Superior temporal gyrus (tissue), 1 donor: ENCODE measurements around the gene ISM2.
"Not testable (repeated sequence)": the region's sequence is repeated elsewhere in the genome, so short reads cannot be mapped to it uniquely, and the experiment has no call there.

ENCODE experiments used
- DNase-seq: peaks from one replicate; pipeline ENCODE4 v3.0.0-alpha.2; 2016; ENCODE audit errors: extremely low spot score

ISM2 gene

GRCh38 chr14:77498120-77498979 lies at the start of gene ISM2:
Gene ISM2 (minus strand): TSS chr14:77498816. CDS start chr14:77498793, 23 bp downstream.
- DNase-seq = no peak

- DNase-seq = no peak
Measured at GRCh38 chr14:77547512-77548180, 49.0 kb upstream of the ISM2 start.

- not testable (repeated sequence) for DNase-seq
Measured at GRCh38 chr14:77545171-77545570, 46.6 kb upstream of the ISM2 start.

- no peak for DNase-seq
Measured at GRCh38 chr14:77544571-77544970, 46.0 kb upstream of the ISM2 start.

- no peak for DNase-seq
Measured at GRCh38 chr14:77543637-77544334, 45.2 kb upstream of the ISM2 start.

GRCh38 chr14:77543240-77543551 lies 44.6 kb upstream of the ISM2 start:
- no peak for DNase-seq

GRCh38 chr14:77542421-77543239 lies 44.0 kb upstream of the ISM2 start:
- peak; percentile 48 for DNase-seq

- no peak for DNase-seq
Measured at GRCh38 chr14:77541905-77542304, 43.3 kb upstream of the ISM2 start.

GRCh38 chr14:77536951-77537350 lies 38.3 kb upstream of the ISM2 start:
- DNase-seq = not testable (repeated sequence)

GRCh38 chr14:77531071-77531470 lies 32.5 kb upstream of the ISM2 start:
- no peak for DNase-seq

GRCh38 chr14:77529963-77530362 lies 31.3 kb upstream of the ISM2 start:
- no peak for DNase-seq

GRCh38 chr14:77529213-77529612 lies 30.6 kb upstream of the ISM2 start:
- DNase-seq = no peak

- DNase-seq = not testable (repeated sequence)
Measured at GRCh38 chr14:77528701-77529100, 30.1 kb upstream of the ISM2 start.

- DNase-seq = no peak
Measured at GRCh38 chr14:77526266-77526665, 27.6 kb upstream of the ISM2 start.

- DNase-seq = no peak
Measured at GRCh38 chr14:77524536-77524935, 25.9 kb upstream of the ISM2 start.

- no peak for DNase-seq
Measured at GRCh38 chr14:77523109-77523508, 24.5 kb upstream of the ISM2 start.

GRCh38 chr14:77520555-77520954 lies 21.9 kb upstream of the ISM2 start:
- DNase-seq = no peak

- no peak for DNase-seq
Measured at GRCh38 chr14:77516126-77516525, 17.5 kb upstream of the ISM2 start.

GRCh38 chr14:77511486-77512162 lies 13.0 kb upstream of the ISM2 start:
- no peak for DNase-seq

GRCh38 chr14:77509366-77509765 lies 10.8 kb upstream of the ISM2 start:
- DNase-seq = no peak

GRCh38 chr14:77508876-77509275 lies 10.3 kb upstream of the ISM2 start:
- DNase-seq = no peak
